Measurements from ENCODE around the gene MTARC2.

The MTARC2 gene

DNA sequence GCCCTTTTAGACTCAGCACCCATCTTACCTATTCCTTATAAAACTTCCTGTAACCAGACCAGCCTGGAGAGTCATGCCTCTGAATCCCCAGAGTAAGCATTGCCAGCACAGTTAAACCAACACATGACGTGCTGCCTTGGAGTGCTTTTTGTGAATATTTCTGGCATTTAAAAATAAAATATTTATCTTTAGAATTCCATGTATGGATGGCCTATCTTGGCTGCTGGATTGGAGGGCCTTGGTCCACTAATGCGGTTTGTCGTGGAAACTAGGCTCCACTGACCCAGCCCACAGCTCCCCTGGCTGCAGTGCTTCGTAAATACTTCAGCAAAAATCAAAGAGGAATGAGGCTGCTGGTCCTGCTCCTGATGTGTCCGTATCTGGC is 56.1 kb downstream of the MTARC2 start:
- no peak for DNase-seq

DNA sequence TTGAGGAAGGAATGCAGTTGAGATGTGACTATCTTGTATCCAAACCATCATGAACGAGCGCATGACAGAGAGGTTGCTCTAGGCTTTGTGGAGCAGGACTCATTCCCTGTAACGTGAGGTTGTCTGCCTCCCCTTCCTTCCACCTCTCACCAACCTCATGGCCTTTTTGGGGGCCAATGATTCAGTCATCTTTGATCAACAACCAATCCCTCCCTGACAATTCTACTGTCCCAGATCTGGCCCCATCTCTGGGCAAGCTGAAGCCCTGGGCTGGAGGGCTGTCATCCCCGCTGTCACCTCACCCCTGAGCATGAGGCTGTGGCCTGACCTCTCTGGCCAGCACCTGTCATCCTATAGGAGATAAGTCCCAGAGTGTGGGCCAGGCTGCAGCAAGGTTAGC is 58.3 kb downstream of the MTARC2 start:
- DNase-seq = no peak

DNA sequence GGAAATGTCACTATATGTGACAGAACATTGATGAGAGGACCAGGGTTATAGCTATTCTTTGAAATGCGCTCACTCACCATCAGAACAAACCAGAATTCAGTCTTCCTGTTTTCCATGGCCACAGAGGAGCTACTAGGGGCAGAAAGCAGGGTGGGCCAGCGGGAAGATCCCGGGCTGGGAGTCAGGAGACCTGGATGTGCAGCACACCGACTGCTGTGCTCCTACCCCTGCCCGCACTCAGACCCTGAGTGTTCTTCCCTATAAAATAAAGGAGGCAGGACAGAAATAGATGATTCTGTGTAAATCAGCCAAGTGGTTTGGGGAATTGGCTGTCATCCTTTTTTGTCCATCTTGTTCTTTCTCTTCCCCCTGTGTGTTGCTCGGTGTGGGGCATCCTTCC is 59.6 kb downstream of the MTARC2 start:
- DNase-seq = no peak

DNA sequence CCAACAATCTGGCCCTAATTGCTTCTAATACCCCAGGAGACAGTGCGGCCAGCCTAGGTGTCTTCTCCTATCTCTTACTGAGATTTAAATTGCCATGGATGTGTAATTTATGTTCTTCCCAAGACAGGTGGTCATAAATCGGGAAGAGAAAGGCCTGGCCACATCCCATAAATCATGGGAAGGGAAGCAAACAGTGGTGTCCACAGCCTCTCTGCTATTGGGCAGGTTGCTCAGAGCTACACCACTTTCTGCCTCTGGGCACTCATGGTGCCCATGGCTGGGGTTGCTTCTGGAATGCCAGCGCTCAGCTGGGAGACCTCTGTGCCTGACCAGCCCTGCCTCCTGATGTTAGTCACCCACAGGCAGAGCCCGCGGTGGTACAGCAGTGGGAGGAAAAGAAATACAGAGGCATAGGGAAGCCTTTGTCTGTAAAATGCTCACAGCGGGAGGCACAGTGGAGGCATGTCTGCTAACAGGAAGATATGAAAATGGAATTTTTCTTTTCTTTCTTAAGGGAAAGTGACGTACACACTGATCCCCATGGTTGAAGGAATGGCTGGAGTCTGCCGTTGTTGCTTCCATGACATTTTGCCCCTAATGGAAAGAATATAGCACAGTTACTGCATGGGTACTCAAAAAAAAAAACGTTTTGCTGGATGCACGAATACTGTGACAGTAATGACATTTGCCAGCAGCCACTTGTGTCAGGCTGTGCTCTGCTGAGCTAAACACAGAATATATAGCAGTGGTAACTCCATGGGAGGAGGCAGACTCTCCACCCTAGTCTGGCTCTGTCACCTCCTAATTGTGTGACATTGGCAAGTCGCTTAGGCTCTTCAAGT is 60.4 kb downstream of the MTARC2 start:
- DNase-seq = no peak

DNA sequence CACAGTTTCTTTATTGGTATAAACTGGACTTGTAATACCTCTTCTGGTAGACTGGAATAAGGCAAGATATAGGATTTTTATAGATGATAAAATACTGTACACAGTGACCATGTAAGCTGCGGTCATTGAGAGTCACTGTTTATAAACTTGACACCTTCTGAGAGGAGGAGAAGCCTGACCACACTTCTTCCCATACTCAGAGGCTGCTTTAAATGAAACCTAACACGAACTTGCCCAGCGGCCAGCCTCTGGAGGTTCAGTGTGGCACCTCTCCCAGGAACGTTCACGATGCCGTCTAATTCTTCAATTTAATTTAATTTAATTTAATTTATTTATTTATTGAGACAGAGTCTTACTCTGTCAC is 61.0 kb downstream of the MTARC2 start:
- no peak for DNase-seq

DNA sequence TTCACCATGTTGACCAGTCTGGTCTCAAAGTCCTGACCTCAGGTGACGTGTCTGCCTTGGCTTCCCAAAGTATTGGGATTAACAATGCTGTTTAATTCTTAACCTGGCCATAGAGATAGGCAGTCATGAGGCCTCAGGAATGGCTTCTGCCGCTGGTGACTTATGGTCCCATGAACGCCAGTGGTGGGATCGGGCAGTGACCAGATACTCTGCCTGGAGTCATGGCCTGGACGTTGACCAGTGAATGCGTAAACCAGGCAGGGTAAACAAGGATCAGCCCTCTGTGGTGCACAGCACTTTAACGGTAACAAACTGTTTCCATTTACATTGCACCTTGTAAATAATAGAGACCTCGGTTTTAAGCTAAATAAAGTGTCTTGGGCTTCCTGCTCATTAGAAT is 61.6 kb downstream of the MTARC2 start:
- DNase-seq = no peak

DNA sequence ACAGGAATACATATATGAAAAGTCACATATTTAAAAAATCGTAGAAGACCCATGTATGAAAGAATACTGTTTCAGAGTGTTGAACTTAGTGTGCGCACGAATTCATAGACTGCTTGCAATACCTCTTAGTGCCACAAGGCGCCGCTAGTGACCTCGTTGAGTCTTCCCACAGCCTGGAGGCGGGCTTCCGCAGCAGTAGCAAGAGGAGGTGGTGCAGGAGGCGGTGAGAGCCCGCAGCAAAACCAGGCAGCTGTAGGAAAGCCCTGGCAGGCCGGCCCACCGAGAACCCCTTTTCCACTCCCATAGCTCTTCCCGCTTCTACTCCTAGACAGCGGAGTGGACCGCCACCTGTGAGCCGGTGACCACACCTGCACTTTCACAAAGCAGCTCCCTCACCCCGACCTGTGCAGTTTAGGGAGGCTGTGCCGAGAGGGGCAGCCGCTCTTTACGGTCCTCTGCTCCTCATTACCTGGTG is 62.1 kb downstream of the MTARC2 start:
- peak; percentile 68 for DNase-seq

DNA sequence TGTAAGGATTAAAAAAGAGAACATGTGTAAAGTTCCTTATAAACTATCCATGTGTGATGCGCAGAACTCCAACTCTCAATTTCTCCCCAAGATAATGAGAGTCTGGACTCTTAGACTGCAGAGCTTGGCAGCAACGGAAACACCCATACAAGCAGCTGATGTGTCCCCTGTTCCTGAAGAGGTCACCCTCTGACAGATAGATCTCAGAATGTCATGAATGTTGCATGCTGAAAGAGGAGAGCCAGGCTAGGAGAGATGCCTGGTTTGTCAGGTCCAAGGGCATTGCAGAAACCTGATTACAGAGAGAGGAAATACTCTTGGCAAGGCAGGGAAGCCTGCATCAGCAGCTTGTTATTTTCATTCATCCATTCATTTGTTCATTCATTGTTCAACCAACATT is 62.8 kb downstream of the MTARC2 start:
- DNase-seq = no peak

DNA sequence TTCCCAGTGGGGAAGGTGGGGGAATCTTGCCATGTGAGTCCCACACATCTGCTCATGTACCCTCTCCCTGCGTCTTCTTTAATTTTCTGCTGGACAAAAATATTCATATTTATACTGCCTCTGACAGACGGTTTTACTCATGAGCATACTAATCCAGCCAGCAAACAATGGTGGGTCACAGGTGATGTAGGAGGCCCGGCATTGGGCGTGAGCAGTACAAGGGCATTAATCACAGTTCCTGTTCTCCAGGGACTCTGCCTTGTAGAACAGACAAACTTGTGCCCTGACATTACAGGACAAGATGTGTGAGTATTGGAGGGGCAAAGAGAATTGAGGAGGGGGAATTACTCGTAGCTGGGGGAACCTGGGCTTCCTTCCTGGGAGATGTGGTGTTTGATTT is 63.6 kb downstream of the MTARC2 start:
- no peak for DNase-seq

DNA sequence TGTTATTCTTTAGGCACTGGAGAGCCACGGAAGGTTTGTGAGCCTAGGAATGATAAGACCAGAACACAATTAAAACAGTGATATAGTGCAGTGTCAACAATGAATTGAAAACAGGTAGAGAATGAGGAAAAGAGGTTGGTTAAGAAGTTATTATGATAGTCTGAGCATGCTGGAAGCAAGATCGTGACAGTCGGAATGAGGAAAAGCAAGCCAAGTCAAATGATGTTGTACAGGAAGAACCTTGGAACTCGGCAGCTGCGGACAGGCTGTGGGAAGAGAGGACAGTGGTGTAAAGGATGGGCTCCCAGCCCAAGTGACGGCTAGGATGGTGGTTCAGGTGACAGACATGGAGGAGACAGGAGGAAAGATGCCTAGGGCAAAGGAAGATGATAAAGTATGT is 64.2 kb downstream of the MTARC2 start:
- no peak for DNase-seq

DNA sequence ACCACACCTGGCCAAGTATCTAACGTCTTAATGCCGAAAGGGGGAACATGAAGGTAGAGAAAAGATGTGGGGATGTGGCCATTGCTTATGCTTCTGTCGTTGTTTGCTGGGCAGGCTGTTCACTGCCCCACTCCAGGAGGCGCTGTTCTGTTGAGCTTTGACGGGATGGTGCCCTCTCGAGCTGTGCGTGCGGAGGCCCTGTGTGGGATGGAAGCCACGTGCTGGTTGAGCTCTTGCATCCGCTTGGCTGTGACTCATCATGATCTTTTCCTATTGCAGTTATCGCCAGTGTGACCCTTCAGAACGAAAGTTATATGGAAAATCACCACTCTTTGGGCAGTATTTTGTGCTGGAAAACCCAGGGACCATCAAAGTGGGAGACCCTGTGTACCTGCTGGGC is 64.9 kb downstream of the MTARC2 start:
- no peak for DNase-seq

DNA sequence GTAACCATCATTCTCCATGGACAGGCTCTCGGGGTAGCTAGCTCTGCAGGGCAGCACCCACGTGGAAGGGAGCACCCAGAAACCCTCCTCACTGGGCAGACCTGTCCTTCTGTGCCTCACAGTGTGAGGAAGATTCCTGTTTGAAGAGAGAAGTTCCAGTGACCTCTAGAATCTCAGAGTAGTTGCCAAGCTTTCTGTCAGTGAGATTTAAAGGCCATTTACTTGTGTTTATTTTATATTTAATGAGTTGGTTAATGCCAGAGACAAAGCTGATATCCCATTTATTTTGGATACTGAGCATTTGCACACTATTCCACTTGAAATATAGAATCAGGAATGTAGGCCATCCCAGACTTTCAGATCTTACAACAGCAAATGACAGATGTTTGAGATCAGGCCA is 67.3 kb downstream of the MTARC2 start:
- no peak for DNase-seq

DNA sequence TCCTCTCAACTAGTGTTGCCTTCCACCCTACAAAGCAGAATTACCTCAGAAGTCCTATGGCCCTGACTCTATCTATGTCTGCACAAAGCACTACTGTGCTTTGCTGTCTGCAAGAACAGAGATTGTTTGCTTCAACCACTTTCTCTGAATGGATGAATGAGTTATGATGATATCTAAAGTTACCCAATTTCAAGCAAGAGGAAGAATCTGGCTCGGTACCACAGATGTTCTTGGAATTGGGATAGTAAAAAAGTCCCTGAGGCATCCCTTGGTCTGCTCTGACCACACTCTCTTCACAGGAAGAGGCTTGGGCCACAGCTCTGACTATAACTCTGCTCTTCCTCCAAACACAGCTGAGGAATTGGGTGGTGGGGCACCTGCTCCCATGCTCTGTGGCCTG is 69.8 kb downstream of the MTARC2 start:
- DNase-seq = no peak

DNA sequence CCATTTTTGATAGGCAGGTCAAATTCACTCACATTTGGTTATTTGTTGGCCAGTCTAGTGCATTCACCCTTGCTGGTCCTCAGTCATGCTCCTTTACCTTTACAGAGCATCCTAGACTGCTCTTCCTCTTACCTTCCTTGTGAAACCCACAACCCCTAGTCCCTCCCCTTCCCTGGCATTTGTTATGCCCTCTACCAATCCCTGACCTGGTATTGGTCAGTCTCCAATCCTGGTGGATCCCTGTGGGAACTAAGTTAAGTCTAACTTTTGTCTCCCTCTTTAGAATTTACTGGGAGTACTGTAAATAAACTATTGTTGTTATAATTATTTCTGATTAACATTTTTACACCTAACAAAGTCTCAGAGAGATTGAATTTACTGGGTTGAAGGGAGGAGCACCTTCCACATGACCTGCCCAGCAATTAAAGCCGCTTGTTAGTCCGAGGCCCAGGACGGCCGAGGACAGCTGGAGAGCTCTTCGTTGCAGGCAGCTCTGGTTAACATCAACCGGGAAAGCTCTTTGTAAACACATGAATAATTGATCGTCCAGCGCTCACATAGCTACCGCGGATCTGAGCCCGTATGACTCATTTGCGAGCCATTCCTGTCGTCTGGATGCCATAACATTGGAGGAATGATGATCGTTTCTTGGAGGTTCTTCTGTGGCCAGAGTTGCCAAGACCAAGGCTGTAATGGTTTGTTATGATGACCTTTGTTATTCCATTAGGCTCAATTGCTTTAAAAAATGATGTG is 70.5 kb downstream of the MTARC2 start:
- no peak for DNase-seq

DNA sequence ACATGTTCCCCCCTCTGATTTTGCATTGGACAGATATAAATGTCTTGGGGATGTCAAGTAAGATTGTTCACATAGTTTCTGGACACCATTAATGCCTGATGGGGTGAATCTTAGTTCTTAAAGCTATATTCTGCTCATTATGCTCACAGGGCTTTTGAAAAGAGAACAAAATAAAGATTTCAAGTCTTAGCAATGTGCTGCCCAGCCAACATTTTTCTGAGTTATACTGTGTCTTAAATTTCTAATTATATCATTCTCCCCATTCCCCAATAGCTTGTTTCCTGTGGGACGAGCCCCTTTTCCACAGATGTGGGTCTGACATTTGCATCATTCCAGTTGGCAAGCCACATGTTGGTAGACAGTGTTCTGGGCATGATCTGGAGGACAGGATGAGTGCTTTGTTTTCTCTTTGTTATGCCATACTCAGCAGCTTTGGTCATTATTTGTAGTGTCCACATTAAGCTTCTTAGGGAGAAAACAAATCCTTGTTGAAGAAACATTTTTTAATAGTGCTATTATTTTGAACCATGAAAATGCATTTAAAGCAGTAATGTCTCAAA is 71.4 kb downstream of the MTARC2 start:
- no peak for DNase-seq

DNA sequence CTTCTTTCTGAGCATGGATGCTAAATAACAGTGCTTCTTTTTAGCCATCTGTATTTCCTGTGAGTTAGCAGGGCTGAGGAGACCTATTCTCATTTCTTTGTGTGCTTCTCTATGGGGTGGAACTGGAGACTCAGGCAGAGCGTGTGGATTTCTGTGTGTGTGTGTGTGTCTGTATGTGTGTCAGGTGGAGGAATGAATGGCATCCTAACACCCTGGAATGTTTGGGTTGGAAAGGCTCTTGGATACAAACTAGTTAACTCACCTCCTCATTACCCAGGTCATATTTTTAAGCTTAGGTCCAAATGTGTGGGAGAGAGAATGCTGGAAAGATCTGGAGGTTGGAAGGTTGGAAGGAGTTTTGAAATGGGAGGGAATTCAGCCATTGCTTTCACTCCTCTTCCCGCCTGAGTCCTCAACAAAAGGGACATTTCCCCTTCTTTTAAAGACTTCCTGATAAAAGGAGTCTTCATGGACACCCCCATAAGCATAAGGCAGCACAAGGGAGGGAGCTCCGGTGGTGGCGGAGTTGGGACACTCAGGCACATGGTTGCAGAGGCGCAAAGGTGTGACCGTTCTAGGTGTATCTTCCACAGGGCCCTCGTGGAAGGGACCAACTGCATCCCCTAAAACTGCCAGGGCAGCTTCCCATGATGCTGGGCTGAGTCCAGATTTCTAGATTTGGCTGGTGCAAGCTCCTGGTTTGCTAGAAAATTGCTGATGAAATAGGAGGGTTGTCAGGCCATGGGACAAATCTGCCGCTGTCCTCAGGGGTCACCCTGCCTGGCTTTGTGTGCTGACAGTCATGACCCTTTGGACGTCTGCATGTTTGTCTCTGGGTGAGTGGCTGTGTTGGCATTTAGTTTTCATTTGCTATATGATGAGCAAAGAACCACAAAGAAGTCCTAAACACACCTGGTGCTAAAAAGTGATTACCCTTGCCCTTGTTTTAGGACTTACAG is 76.2 kb downstream of the MTARC2 start:
- no peak for DNase-seq

DNA sequence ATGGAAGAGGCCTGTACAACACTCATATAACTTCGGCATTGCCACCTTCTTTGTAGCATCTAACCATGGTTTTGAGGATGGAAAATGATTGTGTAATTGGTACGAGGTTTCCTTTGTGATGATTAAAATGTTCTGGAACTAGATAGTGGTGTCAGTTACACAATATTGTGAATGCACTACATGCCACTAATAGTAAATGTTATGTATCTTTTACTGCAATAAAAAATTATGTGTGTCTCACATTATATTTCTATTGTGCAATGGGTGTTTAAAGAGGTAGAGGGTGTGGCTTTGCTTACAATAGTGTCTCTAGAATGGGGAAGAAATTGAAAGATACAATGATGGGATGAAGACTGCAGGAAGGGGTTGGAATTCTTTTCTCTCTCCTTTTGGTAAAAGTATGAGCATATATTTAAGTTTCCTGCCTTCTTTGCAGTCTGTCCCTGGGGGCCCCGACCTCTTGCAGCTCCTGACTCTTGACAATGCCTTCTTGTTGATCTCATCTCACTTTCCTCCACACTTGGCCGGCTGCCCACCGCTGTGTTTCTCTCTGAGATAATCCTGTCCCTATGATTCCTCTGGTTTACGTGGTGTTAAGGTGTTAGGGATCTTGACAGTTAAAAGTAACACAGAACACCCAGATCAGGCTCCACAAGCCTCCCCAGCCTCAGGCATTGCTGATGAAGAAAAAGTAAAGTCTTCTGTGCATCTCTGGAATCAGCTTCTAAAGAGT is 77.9 kb downstream of the MTARC2 start:
- DNase-seq = no peak

DNA sequence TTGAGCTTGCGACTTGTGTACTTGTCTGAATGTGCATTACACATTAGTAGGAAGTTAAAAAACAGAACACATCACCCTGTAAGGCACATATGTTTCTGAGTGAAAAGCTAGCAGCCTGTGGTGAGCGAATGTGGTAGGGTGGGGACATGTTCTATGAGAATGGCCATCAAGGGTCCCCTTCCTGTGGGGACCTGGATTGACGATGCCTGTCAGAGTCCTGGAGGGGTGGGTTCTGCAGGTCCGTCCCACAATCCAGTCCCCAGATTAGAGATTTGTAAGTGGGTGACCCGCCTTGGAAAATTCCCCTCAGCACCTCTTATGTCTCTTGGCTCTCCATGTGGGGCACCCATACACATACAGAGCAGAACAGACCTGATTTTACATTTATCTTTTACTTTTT is 78.6 kb downstream of the MTARC2 start:
- DNase-seq = no peak

DNA sequence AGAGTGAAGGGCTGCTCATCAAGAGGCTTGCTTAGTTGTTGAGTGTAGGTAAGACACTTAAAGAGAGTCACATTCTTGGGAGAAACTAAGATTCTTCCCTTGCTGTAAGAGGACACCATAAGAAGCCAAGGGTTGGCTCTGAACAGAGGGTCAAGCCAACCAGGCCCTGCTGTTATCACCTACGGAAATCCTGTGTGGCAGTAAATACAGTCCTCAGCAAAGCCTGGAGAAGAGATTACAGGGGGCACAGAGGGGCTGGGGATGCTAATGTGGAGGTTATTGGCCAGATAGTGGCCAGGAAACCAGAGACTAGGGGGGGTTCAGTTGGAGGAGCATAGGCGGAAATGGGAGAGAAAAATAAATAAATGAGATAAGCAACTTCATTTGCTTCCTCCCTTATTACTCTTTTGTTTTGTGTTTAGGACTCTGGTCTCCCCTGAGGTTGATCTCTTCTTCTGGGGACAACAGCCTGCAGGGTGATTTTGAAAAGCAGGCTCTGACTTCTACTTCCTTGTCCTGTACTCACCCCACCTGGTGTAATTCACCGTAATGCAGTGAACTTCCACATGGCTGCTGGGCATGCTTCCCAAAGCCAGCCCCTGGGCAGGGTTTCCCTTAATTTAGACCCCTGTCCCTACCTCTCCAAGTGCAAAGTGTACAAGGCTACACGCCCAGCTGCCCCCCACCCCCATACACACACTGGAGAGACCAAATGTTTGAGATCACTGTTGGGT is 79.5 kb downstream of the MTARC2 start:
- no peak for DNase-seq

DNA sequence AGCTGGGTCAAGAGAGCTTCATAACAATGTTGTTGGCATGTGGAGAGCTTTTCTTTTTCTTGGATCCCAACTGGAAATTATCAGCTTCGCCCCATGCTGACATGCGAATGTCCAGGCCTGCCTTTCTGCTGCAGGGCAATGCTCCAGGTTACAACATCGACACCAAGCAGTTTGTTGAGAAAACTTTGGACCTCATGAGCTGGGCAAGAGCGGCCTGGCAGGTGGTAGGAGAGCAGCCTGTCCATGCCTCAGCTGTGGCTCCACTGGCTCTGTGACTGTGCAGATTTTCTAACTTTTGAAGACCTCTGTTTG is 80.0 kb downstream of the MTARC2 start:
- DNase-seq = no peak

DNA sequence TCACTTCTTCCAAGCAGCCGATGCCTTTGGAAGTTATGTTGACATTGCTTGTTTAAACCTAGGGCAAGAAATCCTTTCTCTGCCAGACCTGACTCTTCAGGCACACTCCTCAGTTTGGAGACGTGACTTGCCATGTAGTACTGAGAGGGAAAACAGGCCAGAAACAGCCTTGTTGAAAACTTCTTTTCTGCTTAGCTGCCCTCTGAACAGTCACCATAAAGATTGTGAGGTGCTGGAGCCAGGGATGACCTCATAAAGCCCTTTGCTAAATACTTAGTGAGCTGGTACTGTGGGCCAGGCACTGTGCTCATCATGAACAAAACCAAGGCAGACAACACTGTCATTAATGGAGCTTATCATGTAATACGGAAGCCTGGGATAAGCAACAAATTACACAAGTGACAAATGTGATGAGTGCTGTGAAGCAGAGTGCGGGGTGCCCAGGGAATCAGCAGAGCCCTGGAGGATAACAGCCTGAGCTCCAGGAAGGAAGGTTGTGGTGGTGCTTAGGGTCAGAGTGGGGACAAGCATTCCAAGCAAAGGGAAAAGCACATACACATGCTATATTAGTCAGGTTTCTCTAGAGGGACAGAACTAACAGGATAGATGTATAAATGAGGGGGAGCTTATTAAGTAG is 80.9 kb downstream of the MTARC2 start:
- DNase-seq = no peak
